Astrocyte (in vitro differentiated cells and primary cell): ENCODE measurements around the gene MDFIC. TPM values are rescaled to one million over a fixed set of nuclear protein-coding genes. Genes with fewer than 3 reads are reported as not detected.

ENCODE experiments used
- DNase-seq: peaks from one replicate; pipeline ENCODE4 v3.0.0-alpha.2; 2010; ENCODE audit warnings: low read depth
- FAIRE-seq: peaks from 2 replicates; lab custom pipeline; 2011; peaks lifted over from hg19 to GRCh38; lab: Jason Lieb, UNC
- H2AFZ ChIP-seq: 2 replicates; pipeline ENCODE4 v1.6.0; 2012; ENCODE audit warnings: low read depth, low read length, inconsistent platforms
- H3K27ac ChIP-seq: 2 replicates; pipeline ENCODE4 v1.5.1; 2011; ENCODE audit warnings: low read depth, low read length, inconsistent platforms
- H3K27me3 ChIP-seq: 2 replicates; pipeline ENCODE4 v1.6.0; 2011; ENCODE audit warnings: low read length, inconsistent platforms; ENCODE audit not compliant: insufficient read depth
- H3K36me3 ChIP-seq: 2 replicates; pipeline ENCODE4 v1.5.1; 2011; ENCODE audit warnings: low read length, inconsistent platforms; ENCODE audit not compliant: insufficient read depth
- H3K4me1 ChIP-seq: 2 replicates; pipeline ENCODE4 v1.5.1; 2011; ENCODE audit warnings: low read length, inconsistent platforms; ENCODE audit not compliant: insufficient read depth
- H3K4me2 ChIP-seq: 2 replicates; pipeline ENCODE4 v1.6.0; 2012; ENCODE audit warnings: low read length, inconsistent platforms
- H3K4me3 ChIP-seq: 2 replicates; pipeline ENCODE4 v1.5.1; 2011; ENCODE audit warnings: low read depth, mild to moderate bottlenecking, low read length, inconsistent platforms; ENCODE audit not compliant: insufficient read depth
- H3K79me2 ChIP-seq: 2 replicates; pipeline ENCODE4 v1.6.0; 2012; ENCODE audit warnings: mild to moderate bottlenecking, low read length, inconsistent platforms; ENCODE audit not compliant: insufficient read depth
- H3K9ac ChIP-seq: 2 replicates; pipeline ENCODE4 v1.6.0; 2012; ENCODE audit warnings: mild to moderate bottlenecking, low read length, inconsistent platforms
- H3K9me3 ChIP-seq: 2 replicates; pipeline ENCODE4 v1.5.1; 2012; ENCODE audit warnings: low read depth, mild to moderate bottlenecking, low read length, inconsistent platforms; ENCODE audit not compliant: insufficient read depth
- H4K20me1 ChIP-seq: 2 replicates; pipeline ENCODE4 v1.6.0; 2012; ENCODE audit warnings: low read length, inconsistent platforms; ENCODE audit not compliant: insufficient read depth
- H3K27ac Mint-ChIP-seq: one replicate; pipeline ENCODE4 v1.8.0; 2021; ENCODE audit warnings: mild to moderate bottlenecking, mixed read lengths; ENCODE audit not compliant: unreplicated experiment
- H3K27me3 Mint-ChIP-seq: one replicate; pipeline ENCODE4 v1.8.0; 2021; ENCODE audit warnings: low read depth, mixed read lengths; ENCODE audit not compliant: unreplicated experiment
- H3K36me3 Mint-ChIP-seq: one replicate; pipeline ENCODE4 v1.8.0; 2021; ENCODE audit warnings: low read depth, mixed read lengths; ENCODE audit not compliant: unreplicated experiment
- H3K4me1 Mint-ChIP-seq: one replicate; pipeline ENCODE4 v1.8.0; 2021; ENCODE audit warnings: low read depth, mixed read lengths; ENCODE audit not compliant: unreplicated experiment
- H3K4me3 Mint-ChIP-seq: one replicate; pipeline ENCODE4 v1.8.0; 2021; ENCODE audit warnings: mild to moderate bottlenecking, moderate library complexity, mixed read lengths; ENCODE audit not compliant: unreplicated experiment
- H3K9me3 Mint-ChIP-seq: one replicate; pipeline ENCODE4 v1.8.0; 2021; ENCODE audit warnings: mild to moderate bottlenecking, mixed read lengths; ENCODE audit not compliant: unreplicated experiment
- CTCF ChIP-seq: IDR thresholded peaks from 2 replicates; pipeline ENCODE4 v1.5.1; 2011; ENCODE audit warnings: low read depth, mild to moderate bottlenecking, inconsistent platforms, low read length, moderate library complexity; ENCODE audit not compliant: insufficient read depth
- EZH2 ChIP-seq: IDR thresholded peaks from 2 replicates; pipeline ENCODE4 v1.6.1; 2012; ENCODE audit warnings: mild to moderate bottlenecking, low read length, inconsistent platforms; ENCODE audit not compliant: insufficient read depth
- total RNA-seq: library from RNA; stranded (reverse); gene quantifications from 2 replicates; pipeline ENCODE4 v1.2.1, GENCODE V29; 2021

Gene MDFIC
- total RNA-seq, 1 donor from 2014 or later, result 20.3 TPM

GRCh38 chr7:114890561-114890960 lies 31.3 kb upstream of the MDFIC start:
- FAIRE-seq, result no peak
- H3K9me3 ChIP-seq, result no peaks in the 10 kb centered on the region
- no peaks in the 10 kb centered on the region for H3K79me2 ChIP-seq
- no peaks in the 10 kb centered on the region for H3K9me3 Mint-ChIP-seq
- H2AFZ ChIP-seq, result no peak overlapping the region
- H3K27ac ChIP-seq, result no peak overlapping the region
- no peak overlapping the region for H3K4me2 ChIP-seq
- no peak overlapping the region for H3K4me3 Mint-ChIP-seq
- no peak overlapping the region for H3K9ac ChIP-seq
- H3K36me3 Mint-ChIP-seq, result peaks cover 3% of the 10 kb centered on the region
- no peaks in the 10 kb centered on the region for H3K36me3 ChIP-seq
- H3K27me3 Mint-ChIP-seq, result no peaks in the 10 kb centered on the region
- no peak for DNase-seq
- H3K4me3 ChIP-seq, result no peak overlapping the region
- H4K20me1 ChIP-seq, result no peaks in the 10 kb centered on the region
- H3K4me1 ChIP-seq, result peaks cover 3% of the 10 kb centered on the region
- peaks cover 7% of the 10 kb centered on the region for H3K4me1 Mint-ChIP-seq
- H3K27me3 ChIP-seq, result no peaks in the 10 kb centered on the region
- no peak overlapping the region for H3K27ac Mint-ChIP-seq
- no peak for TF ChIP-seq CTCF
- TF ChIP-seq EZH2, result no peak

- Histone ChIP-seq H3K9ac (no peak overlapping the region), H3K27ac (no peak overlapping the region), H3K4me1 (no peaks in the 10 kb centered on the region), H3K27me3 (no peaks in the 10 kb centered on the region), H3K36me3 (no peaks in the 10 kb centered on the region), H3K9me3 (no peaks in the 10 kb centered on the region), H4K20me1 (no peaks in the 10 kb centered on the region), H3K4me2 (no peak overlapping the region), H3K79me2 (no peaks in the 10 kb centered on the region), H2AFZ (no peak overlapping the region), H3K4me3 (no peak overlapping the region)
- H3K27me3 Mint-ChIP-seq, result no peaks in the 10 kb centered on the region
- peaks cover 9% of the 10 kb centered on the region for H3K4me1 Mint-ChIP-seq
- H3K4me3 Mint-ChIP-seq, result no peak overlapping the region
- no peaks in the 10 kb centered on the region for H3K36me3 Mint-ChIP-seq
- FAIRE-seq (no peak), DNase-seq (no peak)
- TF ChIP-seq EZH2 (no peak), CTCF (no peak)
- H3K9me3 Mint-ChIP-seq, result no peaks in the 10 kb centered on the region
- H3K27ac Mint-ChIP-seq, result no peak overlapping the region
These were observed 21.8 kb upstream of the MDFIC start for GRCh38 chr7:114900127-114900526.

- DNase-seq (peak; percentile 83), FAIRE-seq (peak; percentile 73)
- Histone ChIP-seq H3K4me2 (no peak overlapping the region), H3K79me2 (no peaks in the 10 kb centered on the region), H3K36me3 (no peaks in the 10 kb centered on the region), H2AFZ (no peak overlapping the region), H3K27ac (no peak overlapping the region), H3K27me3 (no peaks in the 10 kb centered on the region), H3K4me3 (no peak overlapping the region), H4K20me1 (no peaks in the 10 kb centered on the region), H3K9me3 (no peaks in the 10 kb centered on the region), H3K9ac (no peak overlapping the region), H3K4me1 (no peaks in the 10 kb centered on the region)
- TF ChIP-seq CTCF (no peak), EZH2 (no peak)
- peak overlapping the region; percentile 41 for H3K27ac Mint-ChIP-seq
- no peaks in the 10 kb centered on the region for H3K9me3 Mint-ChIP-seq
- no peaks in the 10 kb centered on the region for H3K36me3 Mint-ChIP-seq
- no peaks in the 10 kb centered on the region for H3K27me3 Mint-ChIP-seq
- no peak overlapping the region for H3K4me3 Mint-ChIP-seq
- peaks cover 9% of the 10 kb centered on the region for H3K4me1 Mint-ChIP-seq
These were observed 20.1 kb upstream of the MDFIC start for GRCh38 chr7:114901771-114902170.
